SIG-M5 (cell line): ENCODE measurements around the gene RTN4RL2.

Experiments used
- DNase-seq: peaks from one replicate; lab custom pipeline; 2025; lab: John Stamatoyannopoulos, UW

The RTN4RL2 gene

DNA sequence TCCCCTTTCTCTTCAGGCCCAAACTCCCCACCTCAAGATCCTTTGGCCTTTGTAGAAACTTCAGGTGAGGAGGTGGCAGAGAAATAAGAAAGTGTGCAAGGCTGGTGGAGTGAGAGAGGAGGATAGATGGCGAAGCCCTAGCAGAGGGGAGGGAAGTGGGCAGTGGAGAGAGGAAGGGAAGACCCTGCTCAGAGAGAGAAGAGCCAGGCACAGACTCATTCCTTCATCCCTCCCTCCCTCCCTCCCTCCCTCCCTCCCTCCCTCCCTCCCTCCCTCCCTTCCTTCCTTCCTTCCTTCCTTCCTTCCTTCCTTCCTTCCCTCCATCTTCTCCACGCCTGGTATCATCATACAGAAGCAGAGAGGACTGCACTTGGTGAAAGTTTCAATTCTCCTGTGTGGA is 21.0 kb downstream of the RTN4RL2 start:
- no peak for DNase-seq

DNA sequence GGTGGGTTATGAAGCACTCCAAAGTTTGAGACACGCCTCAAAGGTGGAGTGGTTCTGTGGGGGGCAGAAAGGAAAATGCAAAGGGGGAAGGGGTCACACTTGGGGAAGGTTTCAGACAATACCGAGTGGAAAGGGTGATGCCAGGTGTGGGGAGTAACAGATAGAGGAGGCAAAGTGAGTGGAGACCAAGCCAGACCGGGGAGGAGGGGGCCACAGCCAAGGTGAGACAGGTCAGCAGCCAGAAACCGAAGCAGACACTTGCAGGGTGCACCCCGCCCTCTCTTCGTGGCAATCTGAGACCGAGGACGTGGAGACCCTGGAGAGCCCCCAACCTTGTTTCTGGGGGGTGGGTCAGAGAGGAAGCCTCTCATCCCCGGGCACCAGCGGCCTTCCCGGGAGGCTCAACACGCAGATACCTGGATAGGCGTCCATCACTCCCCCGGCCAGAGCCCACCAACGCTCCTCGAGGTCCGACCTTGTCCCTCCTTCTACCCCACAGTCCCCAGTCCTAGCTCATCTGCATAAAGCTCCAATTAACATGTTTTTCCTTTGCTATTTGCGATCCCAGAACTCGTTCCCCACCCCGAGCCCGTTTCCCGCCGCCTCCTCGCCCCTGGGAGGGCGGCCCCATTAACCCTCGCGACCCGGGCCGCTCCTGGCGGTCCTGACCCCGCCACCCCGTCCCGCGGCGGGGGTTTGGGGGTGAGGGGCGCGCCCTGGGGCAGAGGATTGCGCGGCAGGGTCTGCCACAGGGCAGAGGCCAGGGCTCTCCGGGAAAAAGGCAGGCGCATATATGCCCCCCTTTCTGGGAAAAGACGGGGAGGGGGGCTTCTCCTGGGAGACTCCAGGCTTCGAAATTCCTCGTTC is 21.8 kb downstream of the RTN4RL2 start:
- no peak for DNase-seq

DNA sequence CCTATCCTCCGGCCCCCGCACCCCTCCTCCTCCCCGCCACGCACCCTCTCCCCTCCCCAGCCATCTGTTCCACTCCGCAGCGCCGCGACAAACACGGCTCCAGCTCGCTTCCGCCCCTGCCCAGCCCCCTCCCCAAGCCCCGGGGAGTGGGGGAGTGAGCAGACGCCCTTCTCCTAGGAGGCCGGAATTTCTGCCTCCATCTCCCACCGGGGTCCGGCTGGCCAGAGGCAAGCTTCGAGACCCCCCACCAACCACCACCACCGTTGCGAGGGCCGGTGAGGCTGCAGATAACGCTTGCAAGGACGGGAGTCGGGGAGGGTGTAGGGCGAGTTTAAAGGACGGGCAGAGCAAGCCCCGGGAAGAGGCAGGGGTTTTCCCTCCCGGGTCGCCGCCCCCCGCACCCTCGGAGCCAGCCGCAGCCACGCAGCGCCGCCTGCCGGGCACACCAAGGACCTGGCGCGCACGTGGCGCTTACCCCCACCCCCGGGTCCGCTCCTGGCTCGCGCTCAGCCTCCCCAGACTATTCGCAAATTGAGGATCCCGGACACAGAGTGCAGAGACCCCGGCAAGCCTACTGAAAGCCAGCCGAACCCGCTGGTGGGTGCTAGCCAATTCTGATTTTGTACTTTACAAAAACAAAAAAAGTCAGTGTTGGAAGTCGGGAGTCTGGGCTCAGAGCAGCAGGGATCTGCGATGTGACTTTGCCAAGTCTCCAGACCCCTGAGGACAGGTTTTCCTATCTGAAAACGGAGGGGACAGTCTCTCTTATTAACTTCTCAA is 22.6 kb downstream of the RTN4RL2 start:
- DNase-seq: no peak

DNA sequence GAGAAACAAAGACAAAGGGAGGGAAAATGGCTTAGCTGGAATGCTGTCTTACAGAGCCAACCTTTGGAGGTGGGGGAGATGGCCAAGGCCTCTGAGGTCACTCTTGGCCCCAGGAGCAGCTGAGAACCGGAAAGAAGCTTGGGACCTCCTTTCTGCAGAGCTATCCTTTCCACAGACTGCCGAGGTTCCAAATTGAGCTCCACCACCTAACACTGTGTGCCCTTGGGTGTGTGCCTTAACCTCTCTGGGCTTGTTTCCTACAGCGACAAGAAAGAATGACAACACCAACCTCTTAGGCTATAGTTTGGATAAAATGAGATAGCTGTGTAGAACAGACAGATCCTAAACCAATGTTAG is 23.2 kb downstream of the RTN4RL2 start:
- DNase-seq: no peak

DNA sequence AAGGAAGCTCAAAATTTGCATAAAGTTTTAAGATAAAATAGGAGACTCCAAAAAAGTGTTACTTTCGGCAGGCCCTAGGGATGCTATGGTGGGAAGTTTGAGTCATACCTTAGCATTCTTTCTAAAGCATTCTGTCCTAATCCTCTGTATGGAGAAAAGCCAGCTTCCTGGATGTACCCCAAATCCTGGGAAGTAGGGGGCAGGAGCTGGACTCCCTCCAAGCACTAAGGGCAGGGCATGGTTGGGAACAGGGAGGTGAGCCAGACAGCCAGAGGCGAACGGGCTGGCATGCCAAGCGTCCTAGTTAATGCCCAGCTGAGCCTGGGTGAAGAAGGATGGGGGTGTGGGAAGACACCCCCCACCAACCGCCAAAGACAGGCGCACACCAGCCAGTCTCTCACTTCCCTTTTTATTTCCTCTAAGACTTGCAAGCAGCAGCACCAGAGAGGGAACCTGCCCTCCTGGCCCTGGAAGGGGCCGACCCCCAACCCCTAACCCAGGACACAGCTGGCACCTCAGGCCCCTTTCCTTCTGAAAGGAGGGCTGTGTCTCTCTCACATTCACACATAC is 23.9 kb downstream of the RTN4RL2 start:
- peak; percentile 4 for DNase-seq

DNA sequence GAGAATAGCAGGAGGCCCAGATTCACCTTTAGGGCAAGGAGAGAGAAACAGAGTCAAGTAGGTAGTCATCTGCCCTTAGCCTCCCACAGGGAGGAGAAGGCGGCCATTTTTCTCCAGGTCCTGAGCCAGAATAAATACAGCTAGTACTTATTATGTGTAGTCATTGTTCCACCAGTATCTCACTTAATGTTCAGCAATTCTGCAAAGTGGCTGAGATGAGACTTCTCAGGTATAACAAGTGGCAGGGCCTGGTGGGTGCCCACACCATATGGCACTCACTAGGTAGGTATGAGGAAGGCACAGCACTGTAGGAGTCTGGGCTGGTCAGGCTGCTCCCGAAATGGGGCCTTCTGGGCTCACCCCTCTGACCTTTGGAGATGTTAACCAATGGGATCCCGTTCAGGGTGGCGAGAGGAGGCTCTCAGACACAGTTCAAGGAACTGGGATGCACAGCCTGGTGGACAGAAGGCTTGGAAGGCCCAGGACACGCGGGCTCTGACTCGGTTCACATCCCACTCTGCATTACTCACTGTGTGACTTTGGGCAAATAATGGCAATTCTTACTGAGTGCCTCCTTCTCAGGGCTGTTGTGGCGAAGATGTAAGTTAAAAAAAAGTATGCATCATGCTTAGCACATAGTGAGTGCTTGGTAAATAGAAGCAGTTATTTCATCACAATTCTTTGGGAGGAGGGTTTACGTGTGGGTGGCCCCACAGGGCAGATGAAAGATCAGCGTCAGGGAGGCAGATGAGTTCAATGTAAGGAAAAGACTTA is 25.1 kb downstream of the RTN4RL2 start:
- DNase-seq: peak; percentile 81

DNA sequence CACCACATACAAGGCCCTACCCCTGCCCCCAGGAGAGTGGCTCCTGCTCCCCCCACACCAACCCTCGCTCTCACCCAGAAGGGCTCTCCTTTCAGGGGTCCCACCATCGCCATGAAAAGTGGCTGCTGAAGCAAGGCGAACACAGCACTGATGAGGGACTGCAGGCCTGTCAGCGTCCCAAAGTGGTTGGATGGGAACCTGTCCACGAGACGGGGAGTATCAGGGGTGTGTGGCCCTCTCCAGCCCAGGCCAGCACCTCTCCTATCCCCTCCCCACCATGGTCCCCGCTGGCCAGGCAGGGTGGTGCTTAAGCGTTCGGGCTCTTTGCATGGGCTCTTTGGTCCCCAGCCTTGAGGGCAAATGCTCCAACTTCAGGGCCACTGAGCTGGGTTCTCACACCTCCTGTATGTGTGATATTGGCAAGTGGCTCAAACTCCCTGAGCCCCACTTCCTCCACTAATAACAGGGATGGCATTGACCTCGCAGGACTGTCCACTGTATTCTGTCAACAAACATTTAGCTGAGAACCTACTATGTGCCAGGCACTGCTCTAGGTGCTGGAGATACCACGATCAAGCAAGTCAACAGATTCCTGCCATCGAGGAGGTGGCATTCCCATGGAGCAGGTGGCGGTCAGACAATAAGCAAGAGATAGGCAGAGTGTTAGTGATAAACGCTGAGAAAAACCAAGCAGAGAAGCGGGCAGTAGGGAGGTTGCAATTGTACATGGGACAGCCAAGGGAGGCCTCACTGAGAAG is 26.9 kb downstream of the RTN4RL2 start:
- DNase-seq: no peak

DNA sequence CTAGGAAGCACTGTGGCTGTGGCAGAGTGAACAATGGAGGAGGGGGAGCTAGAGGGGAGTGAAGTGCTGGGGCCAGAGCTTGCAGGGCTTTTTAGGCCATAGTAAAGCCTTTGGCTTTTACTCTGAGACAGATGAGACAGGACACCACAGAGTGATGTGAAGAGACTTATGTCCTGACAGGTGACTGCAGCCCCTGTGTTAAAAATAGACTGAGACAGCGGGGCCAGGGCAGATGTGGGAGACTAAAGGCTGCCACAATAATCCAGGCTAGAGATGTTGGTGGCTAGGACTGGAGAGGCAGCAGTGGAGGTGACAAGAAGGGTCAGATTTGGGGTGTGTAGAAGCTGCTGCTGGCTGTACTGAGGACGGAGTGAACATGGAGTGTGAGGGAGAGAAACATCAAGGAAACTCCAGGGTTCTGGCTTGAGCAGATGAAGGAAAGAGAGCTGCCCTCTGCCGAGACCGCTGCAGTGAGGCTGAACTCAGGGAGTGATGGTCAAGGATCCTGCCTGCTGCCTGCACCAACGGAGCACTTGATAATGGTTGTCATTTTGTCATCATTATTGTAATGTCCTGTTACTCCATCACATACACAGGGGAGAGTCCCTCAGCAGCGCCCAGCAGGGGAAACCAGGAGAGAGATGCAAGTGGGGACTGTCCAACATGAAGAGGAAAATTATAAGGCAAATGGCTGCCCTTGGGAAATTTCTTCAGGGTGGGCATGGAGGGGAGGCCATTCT is 27.8 kb downstream of the RTN4RL2 start:
- no peak for DNase-seq

DNA sequence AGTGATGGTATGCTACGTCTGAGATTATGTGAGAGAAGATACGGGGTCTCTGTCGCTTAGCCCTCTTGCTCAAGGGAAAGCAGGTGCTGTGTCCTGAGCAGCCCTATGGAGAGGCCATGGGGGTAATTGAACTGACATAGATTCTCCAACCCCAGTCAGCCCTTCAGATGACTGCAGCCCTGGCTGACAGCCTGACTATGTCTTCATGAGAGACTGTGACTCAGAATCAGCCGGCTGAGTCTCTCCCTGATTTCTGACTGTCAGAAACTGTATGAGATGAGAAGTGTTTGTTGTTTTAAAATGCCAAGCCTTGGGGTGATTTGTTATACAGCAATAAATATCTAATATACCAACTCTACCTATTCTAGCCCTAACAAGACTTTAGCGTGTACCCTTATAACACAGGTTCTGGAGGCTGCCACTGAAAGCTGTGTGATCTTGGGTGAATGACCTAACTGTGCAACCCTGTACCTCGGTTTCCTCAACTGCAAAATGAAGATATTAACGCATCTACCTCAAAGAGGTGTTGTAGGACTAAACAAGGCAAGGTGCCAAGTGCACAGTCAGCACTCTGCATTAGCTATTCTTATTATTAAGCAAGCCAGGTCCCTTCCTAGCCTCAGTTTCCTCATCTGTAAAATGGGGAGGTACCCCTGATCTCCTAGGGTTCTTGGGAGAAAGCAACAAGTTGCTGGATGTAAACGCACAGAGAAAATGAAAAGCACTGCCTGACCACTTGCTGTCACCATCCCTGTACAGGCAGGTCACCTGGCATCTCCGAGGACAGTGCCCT is 30.3 kb downstream of the RTN4RL2 start:
- no peak for DNase-seq

DNA sequence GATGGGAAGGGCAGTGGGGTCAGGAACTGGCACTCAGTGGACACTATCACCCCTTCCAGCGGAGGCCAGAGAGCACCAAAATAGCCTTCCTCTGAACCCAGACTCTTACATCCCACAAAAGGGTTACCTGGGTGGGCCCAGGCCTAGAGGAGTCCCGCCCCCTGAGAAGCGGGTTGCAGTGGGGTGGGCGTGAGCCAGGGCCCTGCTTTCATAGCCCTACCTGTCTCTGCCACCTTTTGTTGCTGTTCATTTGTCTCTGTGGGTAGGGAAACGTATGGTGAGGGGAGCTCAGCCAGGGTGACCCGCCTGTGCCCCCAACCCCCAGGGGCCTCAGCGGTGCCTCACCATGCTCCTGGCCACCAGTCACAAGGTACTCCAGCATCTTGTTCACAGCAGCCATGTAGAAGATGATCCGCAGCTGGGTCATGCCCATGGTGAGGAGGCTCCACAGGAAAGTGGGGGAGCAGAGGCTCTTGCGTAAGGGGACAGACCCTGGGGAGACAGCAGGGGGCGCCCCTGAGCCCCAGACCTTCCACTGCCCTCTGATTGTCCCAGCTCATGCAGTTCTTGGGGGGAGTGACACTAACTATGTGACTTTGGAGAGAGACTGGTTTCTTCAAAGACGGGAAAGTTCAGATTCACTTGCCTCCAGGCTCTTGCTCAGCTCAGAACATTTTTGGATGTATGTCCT is 31.2 kb downstream of the RTN4RL2 start:
- DNase-seq: no peak

DNA sequence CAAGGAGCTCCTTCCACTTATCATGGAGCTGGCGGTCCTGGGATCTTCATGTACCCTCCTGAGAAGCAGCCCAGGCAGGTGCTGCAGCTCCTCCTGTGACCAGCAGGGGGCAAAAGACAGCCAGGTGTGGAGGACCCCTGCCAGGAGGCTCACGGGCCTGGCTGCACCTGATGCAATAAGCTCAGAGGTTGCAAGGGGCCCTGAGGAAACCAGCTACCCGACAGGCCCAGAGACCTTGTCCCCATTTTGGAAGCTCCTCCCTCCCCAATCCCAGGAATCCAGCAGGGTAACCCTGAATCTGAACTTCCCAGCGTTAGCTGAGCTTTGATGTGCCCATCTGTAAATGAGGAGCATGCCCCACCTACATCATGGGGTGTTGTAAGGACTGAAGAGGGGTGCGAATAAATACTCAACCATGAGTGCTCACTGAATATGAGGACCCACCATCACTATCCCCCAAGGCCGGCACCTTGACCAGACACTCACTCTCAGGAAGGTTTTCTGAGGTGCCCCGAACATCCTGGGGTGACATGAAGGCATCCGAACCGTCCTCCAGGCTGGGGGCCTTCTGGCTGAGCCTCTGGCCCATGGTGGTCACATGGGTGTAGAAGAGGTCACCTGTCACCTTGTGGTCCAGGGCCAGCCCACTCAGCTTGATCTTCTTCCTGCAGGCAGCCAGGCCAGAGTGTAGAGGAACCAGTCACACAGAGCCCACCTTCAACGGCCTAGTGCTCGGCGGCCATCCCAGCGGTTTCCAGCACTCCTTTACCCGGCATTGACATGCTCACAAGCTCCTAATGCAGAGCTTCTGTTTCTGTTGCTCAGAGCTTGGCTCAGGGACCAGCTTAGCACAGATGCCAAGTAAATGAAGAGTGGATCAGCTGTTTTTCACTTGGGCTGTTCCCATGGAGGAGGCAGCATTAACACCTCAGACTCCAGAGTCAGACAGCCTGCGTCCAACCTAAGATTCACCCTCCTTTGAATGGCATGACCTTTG is 33.5 kb downstream of the RTN4RL2 start:
- no peak for DNase-seq

DNA sequence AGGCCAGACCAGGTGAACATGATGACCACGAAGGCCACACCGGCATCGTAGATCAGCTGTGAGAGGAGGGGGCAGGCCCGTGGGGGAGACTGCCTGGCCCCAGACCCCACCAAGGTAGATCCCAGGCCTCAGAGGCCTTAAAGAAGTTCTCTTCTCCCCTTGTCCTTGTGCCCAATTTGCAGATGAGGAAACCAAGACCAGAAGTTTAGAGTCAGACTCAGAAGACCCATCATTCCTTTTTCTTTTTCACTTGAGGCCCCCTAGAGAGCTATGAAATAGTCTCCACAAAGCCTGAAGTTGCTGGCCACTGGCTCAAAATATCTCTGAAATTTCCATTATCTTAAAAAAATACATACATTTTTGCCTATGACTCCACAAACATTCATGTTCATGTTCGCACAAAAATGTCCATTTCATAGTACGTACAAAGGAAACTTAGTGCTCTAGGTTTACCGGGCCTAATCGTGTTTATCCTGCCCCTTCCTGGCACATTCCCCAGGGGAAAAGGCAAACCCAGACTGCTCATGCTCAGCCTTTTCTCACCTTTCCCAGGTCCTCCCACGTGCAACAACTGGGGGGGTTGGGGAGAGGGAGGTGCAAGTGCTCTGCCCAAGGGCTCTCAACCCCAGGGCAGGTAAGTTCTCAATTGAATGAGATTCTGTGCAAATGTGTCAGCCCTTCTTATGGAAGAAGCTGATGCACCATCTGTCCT is 35.9 kb downstream of the RTN4RL2 start:
- no peak for DNase-seq

DNA sequence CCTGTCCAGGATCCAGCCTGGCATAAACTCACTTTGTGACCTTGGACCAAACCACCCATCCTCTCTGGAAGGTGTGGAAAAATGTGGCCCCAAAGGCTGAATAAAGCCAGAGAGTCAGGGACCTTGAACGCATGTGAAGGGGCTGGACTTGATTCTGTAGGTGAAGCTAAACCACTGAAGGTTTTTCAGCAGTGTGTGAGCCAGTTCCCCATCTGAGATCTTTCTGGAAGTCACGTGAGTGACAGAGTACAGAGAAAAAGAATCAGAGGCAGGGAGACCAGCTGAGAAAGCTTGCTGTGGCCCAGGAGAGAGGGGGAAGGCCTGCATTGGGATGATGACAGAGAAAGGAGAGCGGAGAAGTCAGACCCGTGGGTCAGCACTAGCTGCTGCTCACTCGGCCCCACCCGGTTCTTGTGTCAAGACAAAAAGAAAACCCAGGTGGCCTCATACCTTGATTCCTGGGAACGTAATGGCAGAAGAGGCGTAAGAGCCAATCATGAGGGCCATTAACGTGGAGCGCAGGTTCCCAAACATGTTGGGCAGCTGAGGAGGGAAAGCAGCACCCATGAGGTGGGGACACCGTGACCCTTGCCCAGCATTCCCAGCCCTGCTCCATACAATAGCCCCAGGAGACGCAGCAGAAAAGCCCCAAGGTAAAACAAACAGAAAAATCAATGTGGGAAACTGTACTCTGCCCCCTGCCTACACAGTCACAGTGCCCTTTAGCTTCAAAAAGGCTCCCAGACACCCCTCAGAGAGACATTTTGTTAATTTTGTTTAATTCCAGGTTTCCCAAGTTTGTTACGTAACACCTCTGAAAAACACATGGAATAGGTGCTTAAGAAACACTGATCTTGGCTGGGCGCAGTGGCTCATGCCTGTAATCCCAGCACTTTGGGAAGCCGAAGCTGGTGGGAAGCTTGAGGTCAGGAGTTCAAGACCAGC is 37.2 kb downstream of the RTN4RL2 start:
- no peak for DNase-seq

DNA sequence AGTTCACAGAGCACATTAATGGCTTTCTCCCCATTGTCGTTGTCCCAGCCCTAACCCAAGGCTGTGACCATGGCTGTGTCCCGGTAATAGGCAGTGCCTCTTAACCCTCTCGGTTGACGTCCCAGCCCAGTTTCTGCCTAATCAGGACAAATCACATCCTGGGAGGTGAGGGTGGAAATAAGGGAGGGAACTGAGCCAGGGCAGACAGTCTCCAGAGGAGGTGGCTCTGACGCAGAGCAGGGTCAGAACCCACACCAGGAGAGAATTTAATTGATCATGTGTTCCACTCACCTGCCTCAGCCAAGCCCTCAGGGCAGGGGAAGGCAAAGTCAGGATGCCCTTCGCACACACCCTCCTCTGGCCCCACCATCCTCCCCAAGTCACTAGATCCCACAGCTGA is 38.2 kb downstream of the RTN4RL2 start:
- no peak for DNase-seq

DNA sequence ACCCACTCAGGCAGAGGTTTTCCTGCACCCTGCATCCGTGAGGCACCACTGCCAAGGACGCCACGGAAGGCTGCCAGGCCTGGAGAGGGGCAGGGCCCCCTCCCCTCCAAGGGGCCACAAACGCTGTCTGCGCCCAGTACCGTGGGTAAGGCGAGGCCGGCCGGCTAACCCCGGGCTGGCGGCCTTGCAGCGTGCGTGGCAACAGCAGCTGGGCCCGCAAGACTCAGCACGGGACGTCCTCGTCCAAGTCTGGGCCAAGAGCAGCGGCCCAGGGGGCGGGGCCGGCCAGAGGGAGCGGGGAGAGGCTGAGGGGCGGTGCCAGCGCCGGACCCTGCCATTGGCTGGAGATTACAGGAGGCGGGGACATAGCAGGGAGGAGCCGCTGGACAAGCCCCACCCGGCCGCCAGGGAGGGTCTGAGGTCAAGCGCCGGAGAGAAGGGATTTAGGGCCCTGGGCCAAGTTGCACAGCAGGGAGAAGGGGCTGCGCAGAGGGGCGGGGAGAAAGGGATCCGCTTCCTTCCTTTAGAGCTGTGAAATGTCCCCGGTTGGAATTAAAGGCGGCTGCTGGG is 39.2 kb downstream of the RTN4RL2 start:
- DNase-seq: no peak

DNA sequence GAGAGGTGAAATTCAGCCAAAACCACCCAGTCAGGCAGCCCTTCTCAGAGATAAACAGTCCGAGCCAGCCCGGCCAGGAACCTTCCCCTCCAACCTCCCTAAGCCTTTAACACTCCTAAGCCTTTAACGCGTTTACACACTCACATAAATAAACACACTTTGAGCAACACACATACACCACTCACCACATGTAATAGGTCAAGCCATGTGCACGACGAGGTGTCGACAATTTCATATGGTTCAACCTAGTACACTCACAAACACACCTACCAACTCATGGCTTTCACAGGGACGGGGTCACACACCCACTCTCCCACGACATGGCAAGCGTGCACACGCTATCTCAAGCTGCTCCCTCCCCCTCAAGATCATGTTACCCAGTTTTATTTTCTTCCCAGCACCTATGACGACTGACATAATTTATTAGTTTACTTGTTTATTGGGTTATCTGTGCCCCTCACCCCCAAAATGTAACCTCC is 39.7 kb downstream of the RTN4RL2 start:
- no peak for DNase-seq
